GM18873 (cell line): Measurements from ENCODE around the gene C1QC.

Experiments used
- ATAC-seq: cut with Tn5 transposase; IDR thresholded peaks from one replicate; pipeline ENCODE4 v1.9.1; 2021; ENCODE audit warnings: mild to moderate bottlenecking, moderate library complexity, moderate number of reproducible peaks; ENCODE audit not compliant: unreplicated experiment, low FRiP score

Gene C1QC

GRCh38 chr1:22676916-22677583 lies 33.6 kb downstream of the C1QC start:
- no peak for ATAC-seq

GRCh38 chr1:22677931-22678896 lies 34.8 kb downstream of the C1QC start:
- ATAC-seq = no peak

- no peak for ATAC-seq
These were observed 37.3 kb downstream of the C1QC start for GRCh38 chr1:22680726-22681125.

- ATAC-seq = no peak
These were observed 38.3 kb downstream of the C1QC start for GRCh38 chr1:22681556-22682276.

GRCh38 chr1:22683547-22683946 lies 40.1 kb downstream of the C1QC start:
- ATAC-seq = no peak

GRCh38 chr1:22685591-22686059 lies 42.2 kb downstream of the C1QC start:
- ATAC-seq = no peak

GRCh38 chr1:22687191-22687590 lies 43.8 kb downstream of the C1QC start:
- ATAC-seq = no peak

GRCh38 chr1:22688466-22688865 lies 45.0 kb downstream of the C1QC start:
- ATAC-seq = no peak

GRCh38 chr1:22689505-22689904 lies 46.1 kb downstream of the C1QC start:
- ATAC-seq = no peak

GRCh38 chr1:22691031-22691753 lies 47.8 kb downstream of the C1QC start:
- no peak for ATAC-seq

GRCh38 chr1:22694172-22694571 lies 50.7 kb downstream of the C1QC start:
- ATAC-seq = no peak

- ATAC-seq = no peak
These were observed 53.2 kb downstream of the C1QC start for GRCh38 chr1:22696610-22697009.
